GM19239 (cell line): ENCODE results near the gene SERPINA12.
"Not testable (repeated sequence)": the region's sequence is repeated elsewhere in the genome, so short reads cannot be mapped to it uniquely, and the experiment has no call there.

Experiments
- DNase-seq: peaks from one replicate; pipeline ENCODE4 v3.0.0; 2011; ENCODE audit warnings: low spot score; ENCODE audit not compliant: insufficient read length
- FAIRE-seq: peaks from 2 replicates; lab custom pipeline; 2011; peaks lifted over from hg19 to GRCh38; lab: Jason Lieb, UNC

Gene SERPINA12

DNA sequence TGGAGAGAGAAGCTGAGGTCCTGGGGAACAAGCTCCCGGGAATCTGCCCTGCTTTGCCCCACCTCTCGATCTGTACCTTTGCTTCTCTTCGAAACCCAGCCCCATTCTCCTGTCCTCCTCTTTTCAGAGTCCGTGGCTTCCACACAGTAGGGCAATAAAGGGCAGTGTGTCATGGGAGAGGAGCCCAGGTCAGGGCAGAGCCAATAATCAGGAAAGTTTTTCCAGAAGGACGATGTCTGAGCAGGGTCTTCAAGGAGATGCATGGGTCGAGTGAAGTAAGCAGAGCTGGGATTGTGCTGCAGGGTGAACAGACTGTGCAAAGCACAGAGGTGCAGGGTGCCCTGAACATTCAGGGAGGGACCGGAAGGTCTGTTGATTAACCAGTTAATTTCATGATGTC is 29.9 kb upstream of the SERPINA12 start:
- no peak for FAIRE-seq
- no peak for DNase-seq

GRCh38 chr14:94538070-94538740 is 28.9 kb upstream of the SERPINA12 start:
- no peak for FAIRE-seq
- no peak for DNase-seq

DNA sequence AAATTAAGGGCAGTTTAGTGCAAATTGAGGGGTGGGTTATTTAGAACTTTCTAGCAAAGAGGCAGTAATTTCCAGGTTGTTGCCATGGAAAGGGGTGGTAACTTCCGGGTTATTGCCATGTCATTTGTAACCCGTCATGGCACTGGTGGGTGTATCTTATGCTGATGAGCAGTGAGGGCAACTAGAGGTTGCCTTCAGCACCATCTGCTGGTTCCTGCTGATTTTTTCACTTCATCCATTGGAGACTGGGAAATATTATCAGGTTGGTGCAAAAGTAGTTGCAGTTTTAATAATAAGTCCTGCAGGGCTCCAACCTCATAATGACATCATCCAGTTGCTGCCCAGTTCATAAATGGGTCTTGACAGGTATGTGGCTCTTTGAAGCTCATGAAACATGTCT is 27.6 kb upstream of the SERPINA12 start:
- DNase-seq: no peak
- FAIRE-seq: no peak

- DNase-seq (no peak), FAIRE-seq (no peak)
Observed at GRCh38 chr14:94535506-94535905, 26.2 kb upstream of the SERPINA12 start.

DNA sequence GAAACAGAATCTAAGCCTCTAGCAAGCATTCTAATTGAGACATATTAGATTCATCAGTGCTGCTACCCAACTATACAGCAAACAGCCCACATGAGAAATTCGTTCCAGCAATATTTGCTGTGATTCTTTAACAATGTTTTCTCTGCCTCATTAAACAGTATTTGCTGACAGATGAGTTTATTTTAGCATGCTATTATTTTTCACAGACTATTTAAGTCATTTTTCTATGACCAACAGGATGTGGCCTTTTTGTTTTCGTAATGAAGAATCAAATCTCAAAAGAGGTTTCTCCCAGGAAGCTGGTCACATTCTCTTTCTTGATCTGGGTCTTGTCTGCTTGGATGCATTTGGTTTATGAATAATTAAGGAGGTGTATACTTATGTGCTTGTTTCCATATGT is 23.2 kb upstream of the SERPINA12 start:
- DNase-seq (no peak), FAIRE-seq (no peak)

DNA sequence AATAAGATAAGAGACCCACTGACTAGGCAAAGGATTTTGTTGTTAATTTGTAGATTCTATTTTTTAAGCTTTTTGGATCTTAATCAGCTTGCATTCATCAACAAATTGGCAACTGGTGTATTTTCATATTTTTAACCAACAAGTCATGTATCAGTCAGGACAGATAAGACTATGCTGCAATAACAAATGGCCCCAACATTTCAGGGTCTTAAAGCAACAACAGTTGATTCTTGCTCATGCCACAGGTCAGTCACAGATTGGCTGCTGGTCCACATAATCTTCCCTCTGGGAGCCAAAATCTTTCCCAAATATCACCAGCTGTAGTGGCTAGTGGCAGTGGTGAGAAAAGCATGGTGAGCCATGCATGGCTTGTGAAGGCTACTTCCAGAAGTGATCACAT is 21.9 kb upstream of the SERPINA12 start:
- no peak for FAIRE-seq
- DNase-seq: no peak

DNA sequence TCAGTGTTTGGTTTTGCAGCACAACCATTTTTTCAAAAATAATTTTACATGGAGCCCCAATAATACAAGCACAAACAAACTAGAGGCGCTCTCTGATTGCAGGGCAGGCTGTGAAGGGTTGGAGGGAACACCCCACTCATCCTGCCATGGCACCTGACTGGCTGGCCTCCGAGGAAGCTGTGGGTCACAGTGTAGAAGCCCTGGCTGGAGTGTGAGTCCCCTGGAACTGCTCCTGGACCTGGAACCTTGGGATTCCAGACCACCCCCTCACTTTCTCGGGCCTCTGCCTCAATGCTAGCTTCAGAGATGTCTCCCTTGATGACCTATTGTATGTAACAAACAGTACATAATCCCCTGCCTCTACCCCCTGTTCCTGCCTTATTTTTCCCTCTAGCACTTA is 14.8 kb upstream of the SERPINA12 start:
- no peak for FAIRE-seq

DNA sequence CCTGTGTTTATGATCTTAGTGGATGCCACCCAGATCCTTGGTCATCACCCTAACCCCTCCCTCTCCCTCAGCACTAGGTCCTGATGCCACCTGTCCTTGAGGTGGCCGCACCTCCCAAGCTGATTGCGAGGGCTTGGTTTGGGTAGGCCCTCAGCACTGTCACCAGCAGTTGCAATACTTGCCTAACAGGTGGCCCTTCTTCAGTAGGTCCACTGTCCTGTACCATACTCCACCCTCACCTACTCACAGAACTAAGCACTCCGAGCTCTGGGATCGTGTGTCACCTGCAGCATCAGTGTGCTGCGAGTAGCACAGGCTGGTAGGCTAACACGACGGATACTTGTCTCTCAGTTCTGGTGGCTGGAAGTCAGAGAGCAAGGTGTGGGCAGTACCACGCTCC is 14.0 kb upstream of the SERPINA12 start:
- FAIRE-seq: no peak
- DNase-seq: no peak

More for the DNA sequence above, 14.8 kb upstream of the SERPINA12 start:
- no peak for DNase-seq

DNA sequence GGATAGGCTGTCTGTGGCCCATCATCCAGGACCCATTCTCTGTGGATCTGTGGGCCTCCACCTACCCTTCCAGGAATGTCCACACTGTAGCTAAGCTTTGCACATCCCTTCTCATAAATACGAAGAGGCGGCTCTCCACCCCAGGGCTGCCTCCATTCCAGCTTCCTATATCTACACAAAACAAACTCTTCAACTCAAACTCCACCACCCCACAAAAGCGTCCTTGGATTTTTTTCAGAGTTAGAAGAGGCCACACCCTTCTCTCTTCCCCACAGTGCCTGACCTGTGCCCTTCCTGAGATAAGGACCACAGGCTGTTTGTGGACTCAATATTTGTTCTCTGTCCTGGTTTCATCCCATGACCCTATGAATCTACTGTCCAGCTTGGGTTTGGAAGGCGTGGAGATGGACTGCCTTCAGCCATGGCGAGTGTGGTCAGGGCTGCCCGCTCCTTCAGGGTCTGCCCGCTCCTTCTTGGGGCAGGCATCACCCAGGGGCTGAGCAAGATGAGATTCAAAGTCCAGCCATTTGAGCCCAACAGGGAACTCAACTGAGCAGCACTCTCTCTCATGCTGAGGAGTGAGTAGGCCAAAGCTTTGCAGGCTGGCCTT is 13.0 kb upstream of the SERPINA12 start:
- DNase-seq (no peak), FAIRE-seq (no peak)

GRCh38 chr14:94521375-94522114 is 12.3 kb upstream of the SERPINA12 start:
- no peak for DNase-seq
- FAIRE-seq: no peak

GRCh38 chr14:94517641-94518257 is 8.5 kb upstream of the SERPINA12 start:
- FAIRE-seq: peak; percentile 18
- DNase-seq: no peak

- DNase-seq (no peak), FAIRE-seq (no peak)
Observed at GRCh38 chr14:94517248-94517640, 8.0 kb upstream of the SERPINA12 start.

- no peak for DNase-seq
- no peak for FAIRE-seq
Observed at GRCh38 chr14:94515856-94516255, 6.6 kb upstream of the SERPINA12 start.

DNA sequence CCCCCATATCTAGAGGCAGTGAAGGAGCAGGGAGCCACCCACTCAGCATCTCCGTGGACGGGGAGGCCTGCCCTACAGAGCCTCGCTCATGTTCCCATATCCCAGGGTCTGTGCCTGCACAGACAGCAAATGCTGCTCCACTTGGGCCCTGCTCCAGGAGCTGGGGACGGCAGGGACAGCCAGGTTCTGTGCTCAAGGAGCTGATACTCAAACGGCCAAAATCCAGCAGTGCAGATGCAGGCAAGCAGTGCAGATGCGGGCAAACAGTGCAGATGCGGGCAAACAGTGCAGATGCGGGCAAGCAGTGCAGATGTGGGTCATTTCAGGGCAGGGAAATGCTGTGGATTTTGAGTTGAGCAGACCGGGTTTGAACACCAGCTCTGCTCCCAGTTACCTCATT is 6.2 kb upstream of the SERPINA12 start:
- FAIRE-seq (no peak), DNase-seq (no peak)

DNA sequence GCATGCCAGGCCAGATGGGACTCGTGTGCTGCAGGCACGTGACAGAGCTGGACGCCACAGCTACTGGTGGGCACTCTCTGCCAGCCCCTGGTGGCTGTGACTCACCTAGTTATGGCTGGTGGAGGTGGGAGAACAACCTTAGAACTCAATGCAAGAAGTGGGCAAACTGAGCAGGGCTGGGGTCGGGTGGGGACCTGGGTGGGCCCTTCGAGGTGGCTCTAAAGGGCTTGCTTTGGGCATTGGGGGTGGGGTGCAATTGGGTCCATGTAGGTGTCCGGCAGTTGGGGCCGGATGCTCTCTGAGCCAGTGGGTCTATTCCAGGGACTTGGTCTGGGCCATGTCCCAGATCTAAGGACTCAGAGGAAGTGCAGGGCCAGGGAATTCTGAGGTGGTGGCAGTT is 5.1 kb upstream of the SERPINA12 start:
- DNase-seq (no peak), FAIRE-seq (no peak)

DNA sequence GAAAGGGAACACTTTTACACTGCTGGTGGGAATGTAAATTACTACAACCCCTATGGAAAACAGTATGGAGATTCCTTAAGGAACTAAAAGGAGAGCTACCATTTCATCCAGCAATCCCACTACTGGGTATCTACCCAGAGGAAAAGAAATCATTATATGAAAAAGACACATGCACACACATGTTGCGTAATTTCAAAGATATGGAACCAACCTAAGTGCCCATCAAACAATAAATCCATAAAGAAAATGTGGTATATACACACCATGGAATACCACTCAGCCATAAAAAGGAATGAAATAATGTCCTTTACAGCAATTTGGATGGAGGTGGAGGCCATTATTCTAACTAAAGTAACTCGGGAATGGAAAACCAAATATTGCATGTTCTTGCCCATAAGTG is 1.2 kb upstream of the SERPINA12 start:
- not testable (repeated sequence) for FAIRE-seq, DNase-seq

DNA sequence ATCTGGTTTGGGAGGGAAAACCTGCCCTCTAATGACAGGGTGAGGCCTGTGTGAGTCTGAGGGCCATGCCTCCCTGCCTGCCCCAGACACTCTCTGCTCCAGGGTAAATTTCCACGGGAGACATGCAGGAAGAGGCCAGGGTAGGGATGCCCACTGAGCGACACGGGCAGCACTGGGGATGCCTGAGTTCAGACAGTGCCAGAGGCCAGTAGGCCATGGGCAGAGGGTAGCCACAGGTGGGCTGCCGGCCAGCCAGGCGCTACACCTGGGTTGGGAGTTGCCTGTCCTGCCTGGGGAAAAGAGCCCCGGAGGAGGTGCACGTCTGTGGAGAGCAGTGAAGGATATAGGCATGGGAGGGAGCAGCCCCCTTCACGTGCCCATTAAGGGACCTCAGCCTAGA is 3.6 kb downstream of the SERPINA12 start:
- DNase-seq (no peak), FAIRE-seq (no peak)

GRCh38 chr14:94505206-94505605 is 4.1 kb downstream of the SERPINA12 start:
- FAIRE-seq (no peak), DNase-seq (no peak)

DNA sequence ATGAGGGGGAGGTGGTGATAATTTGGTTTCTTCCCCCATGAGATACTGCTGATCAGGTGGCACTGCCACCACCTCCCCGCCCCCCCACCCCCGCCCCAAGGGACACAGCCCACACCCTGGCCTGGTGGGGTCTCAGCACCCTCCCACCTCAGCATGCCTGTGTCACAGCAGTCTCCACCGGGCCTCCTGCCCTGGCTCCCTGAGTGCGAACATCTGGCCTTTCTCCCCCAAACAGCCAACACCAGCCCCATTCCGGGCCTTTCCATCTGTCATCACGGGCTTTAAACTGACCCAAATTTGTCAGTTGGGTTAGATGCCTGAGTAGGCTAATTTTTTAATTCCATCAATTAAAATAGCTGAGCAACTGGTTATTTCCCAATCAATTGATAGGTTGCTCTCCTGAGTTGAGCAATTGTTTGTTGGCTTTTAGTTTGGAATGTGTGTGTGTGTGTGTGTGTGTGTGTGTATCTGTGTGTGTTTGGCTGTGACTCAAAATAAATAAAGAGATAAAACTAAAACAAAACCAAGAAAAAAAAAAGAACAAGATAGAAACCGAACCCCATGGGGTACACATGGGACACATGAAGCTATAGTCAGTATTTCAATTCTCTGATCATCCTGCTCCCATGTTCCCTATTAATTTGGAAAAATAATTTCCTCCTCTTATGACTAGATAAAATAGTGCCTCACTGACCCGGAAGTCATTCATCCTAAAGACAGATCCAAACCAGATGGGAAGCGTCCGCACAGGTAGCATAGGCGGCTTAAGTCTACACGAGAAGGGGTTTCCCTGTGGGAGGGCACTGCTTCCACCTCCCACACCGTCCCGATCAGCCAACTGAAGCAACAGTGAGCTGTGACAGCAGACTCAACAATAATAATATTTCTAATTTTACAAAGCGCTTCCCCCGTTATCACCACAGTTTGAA is 7.4 kb downstream of the SERPINA12 start:
- FAIRE-seq (no peak), DNase-seq (no peak)

DNA sequence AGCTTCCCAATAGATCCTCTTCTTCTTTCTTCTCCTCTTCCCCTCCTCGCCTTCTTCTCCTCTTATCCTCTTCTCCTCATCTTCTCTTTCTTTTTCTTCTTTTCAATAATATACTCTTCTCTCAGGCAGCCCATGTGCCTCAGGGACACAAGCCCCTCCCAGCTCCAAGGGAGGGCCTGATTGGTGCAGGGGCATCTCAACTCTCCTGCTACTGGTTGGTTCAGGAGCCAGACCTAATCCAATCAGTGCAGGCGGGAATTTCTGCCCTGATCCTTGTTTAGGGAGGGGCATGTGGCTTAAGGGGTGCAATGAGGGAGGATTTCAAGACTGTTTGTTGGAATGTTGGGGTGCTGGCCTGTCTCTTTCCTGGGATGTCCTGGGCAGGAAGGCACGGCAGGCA is 9.0 kb downstream of the SERPINA12 start:
- DNase-seq: no peak
- no peak for FAIRE-seq
